HG03108 (cell line): ENCODE results near the gene SV2C.

Source experiments
- ATAC-seq: cut with Tn5 transposase; IDR thresholded peaks from one replicate; pipeline ENCODE4 v1.9.1; 2021; ENCODE audit warnings: moderate library complexity; ENCODE audit not compliant: unreplicated experiment

The SV2C gene

GRCh38 chr5:76163111-76163628, 80.0 kb downstream of the SV2C start:
- no peak for ATAC-seq

- no peak for ATAC-seq
Observed at GRCh38 chr5:76165029-76165428, 81.8 kb downstream of the SV2C start.

GRCh38 chr5:76165711-76166374, 82.7 kb downstream of the SV2C start:
- ATAC-seq = no peak

- ATAC-seq = no peak
Observed at GRCh38 chr5:76166886-76167576, 83.8 kb downstream of the SV2C start.

GRCh38 chr5:76169146-76169905, 86.1 kb downstream of the SV2C start:
- ATAC-seq = no peak

- ATAC-seq = no peak
Observed at GRCh38 chr5:76174101-76174500, 90.9 kb downstream of the SV2C start.

GRCh38 chr5:76175051-76175666, 92.0 kb downstream of the SV2C start:
- no peak for ATAC-seq

- peak; percentile 75 for ATAC-seq
Observed at GRCh38 chr5:76175821-76176403, 92.7 kb downstream of the SV2C start.

- no peak for ATAC-seq
Observed at GRCh38 chr5:76177978-76178377, 94.8 kb downstream of the SV2C start.

- ATAC-seq = no peak
Observed at GRCh38 chr5:76178913-76179312, 95.7 kb downstream of the SV2C start.

GRCh38 chr5:76180814-76181805, 97.9 kb downstream of the SV2C start:
- ATAC-seq = no peak

GRCh38 chr5:76187386-76187785, 104.2 kb downstream of the SV2C start:
- ATAC-seq = no peak

GRCh38 chr5:76190356-76190755, 107.2 kb downstream of the SV2C start:
- ATAC-seq = no peak

- ATAC-seq = no peak
Observed at GRCh38 chr5:76192837-76193236, 109.7 kb downstream of the SV2C start.

- ATAC-seq = no peak
Observed at GRCh38 chr5:76193635-76194034, 110.5 kb downstream of the SV2C start.

- ATAC-seq = no peak
Observed at GRCh38 chr5:76194340-76194739, 111.2 kb downstream of the SV2C start.

GRCh38 chr5:76196457-76196856, 113.3 kb downstream of the SV2C start:
- no peak for ATAC-seq

GRCh38 chr5:76196886-76197489, 113.8 kb downstream of the SV2C start:
- ATAC-seq = no peak

GRCh38 chr5:76197726-76198125, 114.5 kb downstream of the SV2C start:
- no peak for ATAC-seq
